Measurements from ENCODE around the gene MIER3.
"Not testable (repeated sequence)": the region's sequence is repeated elsewhere in the genome, so short reads cannot be mapped to it uniquely, and the experiment has no call there.

Gene MIER3

GRCh38 chr5:56951946-56952691, at the start of gene MIER3:
TSS of gene MIER3 (minus strand) at chr5:56952123. CDS start at chr5:56952102, 21 bp downstream.
- DNase-seq, result peak; percentile 71

- no peak for DNase-seq
These were observed 43.7 kb upstream of the MIER3 start for GRCh38 chr5:56995596-56995995.

- peak; percentile 5 for DNase-seq
These were observed 41.3 kb upstream of the MIER3 start for GRCh38 chr5:56993241-56993640.

- DNase-seq, result no peak
These were observed 37.8 kb upstream of the MIER3 start for GRCh38 chr5:56989676-56990075.

- no peak for DNase-seq
These were observed 36.6 kb upstream of the MIER3 start for GRCh38 chr5:56988490-56988889.

GRCh38 chr5:56987171-56987570, 35.2 kb upstream of the MIER3 start:
- no peak for DNase-seq

- no peak for DNase-seq
These were observed 34.7 kb upstream of the MIER3 start for GRCh38 chr5:56986626-56986947.

- DNase-seq, result no peak
These were observed 34.2 kb upstream of the MIER3 start for GRCh38 chr5:56985936-56986625.

- DNase-seq, result no peak
These were observed 32.5 kb upstream of the MIER3 start for GRCh38 chr5:56984445-56984844.

GRCh38 chr5:56983593-56984361, 31.9 kb upstream of the MIER3 start:
- no peak for DNase-seq

- peak; percentile 3 for DNase-seq
These were observed 29.8 kb upstream of the MIER3 start for GRCh38 chr5:56981548-56982315.

GRCh38 chr5:56979968-56980367, 28.0 kb upstream of the MIER3 start:
- no peak for DNase-seq

GRCh38 chr5:56979526-56979925, 27.6 kb upstream of the MIER3 start:
- not testable (repeated sequence) for DNase-seq

- no peak for DNase-seq
These were observed 25.9 kb upstream of the MIER3 start for GRCh38 chr5:56977822-56978221.

- DNase-seq, result no peak
These were observed 25.1 kb upstream of the MIER3 start for GRCh38 chr5:56977021-56977420.

GRCh38 chr5:56974241-56974640, 22.3 kb upstream of the MIER3 start:
- no peak for DNase-seq

GRCh38 chr5:56973473-56973872, 21.6 kb upstream of the MIER3 start:
- DNase-seq, result no peak

- no peak for DNase-seq
These were observed 19.4 kb upstream of the MIER3 start for GRCh38 chr5:56971275-56971674.

- DNase-seq, result no peak
These were observed 12.2 kb upstream of the MIER3 start for GRCh38 chr5:56964173-56964572.

- no peak for DNase-seq
These were observed 11.3 kb upstream of the MIER3 start for GRCh38 chr5:56963246-56963645.

- no peak for DNase-seq
These were observed 10.4 kb upstream of the MIER3 start for GRCh38 chr5:56962286-56962685.

- no peak for DNase-seq
These were observed 9.8 kb upstream of the MIER3 start for GRCh38 chr5:56961746-56962145.

GRCh38 chr5:56959326-56959725, 7.4 kb upstream of the MIER3 start:
- no peak for DNase-seq
